CD14-positive monocyte (primary cell): ENCODE measurements around the gene AFG1L. TPM values are rescaled to one million over a fixed set of nuclear protein-coding genes. Genes with fewer than 3 reads are reported as not detected.

Experiments used
- DNase-seq, 3 donors: peaks; one replicate each; pipeline ENCODE4 v3.0.0-alpha.2; 2011 to 2022
- H2AFZ ChIP-seq: 2 replicates; pipeline ENCODE4 v1.6.0; 2012; ENCODE audit warnings: mild to moderate bottlenecking, low read depth, low read length, inconsistent platforms; ENCODE audit not compliant: insufficient read depth, poor library complexity, severe bottlenecking
- H3K27ac ChIP-seq, 2 donors: 1 replicate in 1 of 2; 2 replicates in 1 of 2; pipeline ENCODE4 v1.5.1; 2012 to 2013; ENCODE audit warnings: low read length in 2 of 2, control low read depth in 1 of 2, inconsistent platforms in 1 of 2, low read depth in 1 of 2, mild to moderate bottlenecking in 1 of 2
- H3K27me3 ChIP-seq, 2 donors: one replicate each; pipeline versions ENCODE4 v1.6.0 to v1.6.1; 2011 to 2013; ENCODE audit warnings: low read length in 2 of 2; ENCODE audit not compliant: control insufficient read depth in 2 of 2, insufficient read depth in 2 of 2
- H3K36me3 ChIP-seq, 2 donors: replicated peaks in 1 of 2; 1 replicate in 1 of 2; 2 replicates in 1 of 2; pipeline versions ENCODE4 v1.5.1 to v1.6.1; 2012 to 2013; ENCODE audit warnings: low read length in 2 of 2, control low read depth in 1 of 2, inconsistent platforms in 1 of 2, mild to moderate bottlenecking in 1 of 2; ENCODE audit not compliant: insufficient read depth in 2 of 2, control insufficient read depth in 1 of 2
- H3K4me1 ChIP-seq, 2 donors: 1 replicate in 1 of 2; 2 replicates in 1 of 2; pipeline versions ENCODE4 v1.5.1 to v1.6.1; 2012 to 2013; ENCODE audit warnings: low read length in 2 of 2, control low read depth in 1 of 2, inconsistent platforms in 1 of 2, mild to moderate bottlenecking in 1 of 2, moderate library complexity in 1 of 2; ENCODE audit not compliant: insufficient read depth in 2 of 2, control insufficient read depth in 1 of 2
- H3K4me2 ChIP-seq: replicated peaks from 2 replicates; pipeline ENCODE3; 2012; ENCODE audit warnings: low read length, moderate library complexity, mild to moderate bottlenecking; ENCODE audit not compliant: poor library complexity, severe bottlenecking; ENCODE audit errors: extremely low read depth
- H3K4me3 ChIP-seq, 3 experiments: fragments of 200-600 bp in 1 of 3; sonication (generic) in 1 of 3; replicated peaks in 1 of 3; 1 replicate in 2 of 3; 2 replicates in 1 of 3; pipeline ENCODE4 v1.5.1; 2011 to 2013; ENCODE audit warnings: low read length in 3 of 3, mild to moderate bottlenecking in 3 of 3, control low read depth in 2 of 3, low read depth in 2 of 3, inconsistent platforms in 1 of 3, moderate library complexity in 1 of 3
- H3K79me2 ChIP-seq: 2 replicates; pipeline ENCODE4 v1.6.0; 2012; ENCODE audit warnings: mild to moderate bottlenecking, control low read depth, inconsistent platforms, low read length, moderate library complexity; ENCODE audit not compliant: insufficient read depth
- H3K9ac ChIP-seq: 2 replicates; pipeline ENCODE4 v1.6.0; 2017; ENCODE audit warnings: low read length, mild to moderate bottlenecking; ENCODE audit not compliant: insufficient read depth, poor library complexity, severe bottlenecking
- H3K9me3 ChIP-seq, 2 donors: replicated peaks in 1 of 2; 1 replicate in 1 of 2; 2 replicates in 1 of 2; pipeline versions ENCODE4 v1.5.1 to v1.6.1; 2012 to 2013; ENCODE audit warnings: low read length in 2 of 2, control low read depth in 1 of 2; ENCODE audit not compliant: control insufficient read depth in 1 of 2, insufficient read depth in 1 of 2
- H4K20me1 ChIP-seq: 2 replicates; pipeline ENCODE4 v1.6.0; 2012; ENCODE audit warnings: mild to moderate bottlenecking, low read length, control low read depth, moderate library complexity; ENCODE audit not compliant: insufficient read depth
- H3K27ac Mint-ChIP-seq, 7 donors: one replicate each; pipeline ENCODE4 v1.8.0; 2020; ENCODE audit warnings: mild to moderate bottlenecking in 7 of 7, mixed read lengths in 7 of 7, moderate library complexity in 6 of 7, inconsistent platforms in 2 of 7
- H3K27me3 Mint-ChIP-seq, 3 donors: one replicate each; pipeline ENCODE4 v1.8.0; 2021 to 2022; ENCODE audit warnings: low read depth in 3 of 3, mild to moderate bottlenecking in 3 of 3, mixed read lengths in 3 of 3, moderate library complexity in 3 of 3, inconsistent platforms in 1 of 3
- H3K36me3 Mint-ChIP-seq, 2 donors: one replicate each; pipeline ENCODE4 v1.8.0; 2020; ENCODE audit warnings: mixed read lengths in 2 of 2, inconsistent platforms in 1 of 2, mild to moderate bottlenecking in 1 of 2
- H3K4me1 Mint-ChIP-seq: one replicate; pipeline ENCODE4 v1.8.0; 2020; ENCODE audit warnings: mild to moderate bottlenecking, mixed read lengths
- H3K4me3 Mint-ChIP-seq, 2 donors: one replicate each; pipeline ENCODE4 v1.8.0; 2020; ENCODE audit warnings: mild to moderate bottlenecking in 2 of 2, mixed read lengths in 2 of 2, moderate library complexity in 1 of 2
- H3K9me3 Mint-ChIP-seq, 7 donors: one replicate each; pipeline ENCODE4 v1.8.0; 2020 to 2022; ENCODE audit warnings: mixed read lengths in 7 of 7, mild to moderate bottlenecking in 6 of 7, moderate library complexity in 6 of 7, inconsistent platforms in 2 of 7
- CTCF ChIP-seq: fragments of 200-600 bp; IDR thresholded peaks from one replicate; pipeline ENCODE4 v1.8.0; 2022; ENCODE audit warnings: antibody characterized with exemption, mild to moderate bottlenecking
- WGBS: methylation state at CpG from one replicate; pipeline ENCODE4 v1.1.5; 2013; ENCODE audit warnings: missing lambda C conversion rate; ENCODE audit not compliant: insufficient coverage; 5-methylcytosine and 5-hydroxymethylcytosine counted together
- intact Hi-C, 2 donors: fragments of 100-400 bp; cut with micrococcal nuclease; formaldehyde crosslinking; loops; one replicate each; pipeline versions ENCODE4 v1.15.0 to v1.15.1; 2023
- polyA plus RNA-seq, 3 donors: library from polyadenylated mRNA; depleted of rRNA in 1 of 3; unstranded in 2 of 3; stranded (reverse) in 1 of 3; fragments of 300-500 nt in 2 of 3; fragments of >200 nt in 1 of 3; fragmentation: Illumina TruSeq in 2 of 3; gene quantifications; 1 replicate in 2 of 3; 2 replicates in 1 of 3; pipeline ENCODE4 v1.2.3, GENCODE V29; 2012 to 2021

AFG1L gene
- polyA plus RNA-seq, 3 donors, result 0.95 to 2.8 (median 2.7) TPM

GRCh38 chr6:108455688-108456087, 160.8 kb downstream of the AFG1L start:
- Mint-ChIP-seq H3K36me3 (peaks cover 0 to 4% of the 10 kb centered on the region in 2 donors), H3K27ac (no peak overlapping the region), H3K27me3 (peaks cover 0 to 3% (median 1%) of the 10 kb centered on the region in 3 donors), H3K9me3 (peaks cover 3 to 13% (median 5%) of the 10 kb centered on the region in 7 donors), H3K4me3 (no peak overlapping the region), H3K4me1 (peaks cover 23% of the 10 kb centered on the region)
- H3K4me3 ChIP-seq, result no peak overlapping the region
- no peak for TF ChIP-seq CTCF
- H3K27me3 ChIP-seq, result no peaks in the 10 kb centered on the region
- H3K4me1 ChIP-seq, result peaks cover 19 to 22% of the 10 kb centered on the region in 2 donors
- no peak for DNase-seq
- no peaks in the 10 kb centered on the region for H4K20me1 ChIP-seq
- no peaks in the 10 kb centered on the region for H3K9me3 ChIP-seq
- H2AFZ ChIP-seq, result no peak overlapping the region
- H3K4me2 ChIP-seq, result no peak overlapping the region
- no CpG with 5 or more reads among the region's 1 CpG for WGBS
- no peaks in the 10 kb centered on the region for H3K79me2 ChIP-seq
- no peak overlapping the region for H3K27ac ChIP-seq
- no peak overlapping the region for H3K9ac ChIP-seq
- H3K36me3 ChIP-seq, result no peaks in the 10 kb centered on the region
- intact Hi-C loops, result no loop called here

DNA sequence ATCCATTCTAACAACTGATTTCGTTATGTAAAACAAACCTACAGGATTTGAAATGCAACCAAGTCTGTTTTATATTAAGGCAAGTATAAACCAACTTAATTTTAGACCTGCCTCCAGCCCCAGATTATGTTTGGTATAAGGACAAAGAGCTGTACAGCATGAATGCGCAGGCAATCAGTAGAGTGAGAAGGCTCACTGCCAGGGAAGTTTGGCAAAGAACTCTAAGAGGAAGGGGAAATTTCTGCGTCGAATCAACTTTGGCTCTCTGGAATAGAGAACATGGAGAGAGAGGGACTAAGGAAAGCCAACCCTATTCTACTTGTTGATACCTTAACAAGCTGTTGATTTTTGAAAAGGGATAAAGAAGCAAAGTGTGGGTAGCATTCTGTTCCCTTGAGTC, 168.9 kb downstream of the AFG1L start:
- no peak for TF ChIP-seq CTCF
- Histone ChIP-seq H3K4me1 (no peaks in the 10 kb centered on the region), H3K27ac (no peak overlapping the region), H4K20me1 (no peaks in the 10 kb centered on the region), H2AFZ (no peak overlapping the region), H3K9me3 (no peaks in the 10 kb centered on the region), H3K36me3 (no peaks in the 10 kb centered on the region), H3K4me2 (no peak overlapping the region), H3K79me2 (no peaks in the 10 kb centered on the region), H3K9ac (no peak overlapping the region), H3K4me3 (no peak overlapping the region), H3K27me3 (no peaks in the 10 kb centered on the region)
- no CpG with 5 or more reads among the region's 4 CpGs for WGBS
- Mint-ChIP-seq H3K4me1 (peaks cover 8% of the 10 kb centered on the region), H3K27me3 (peaks cover 0 to 1% (median 0%) of the 10 kb centered on the region in 3 donors), H3K4me3 (no peak overlapping the region), H3K36me3 (peaks cover 0 to 1% of the 10 kb centered on the region in 2 donors), H3K9me3 (peaks cover 0 to 4% (median 0%) of the 10 kb centered on the region in 7 donors), H3K27ac (no peak overlapping the region)
- no peak for DNase-seq
- intact Hi-C loops, result no loop called here
